ENCODE data around the gene CGNL1. TPM values are rescaled to one million over a fixed set of nuclear protein-coding genes. Genes with fewer than 3 reads are reported as not detected.

The CGNL1 gene
- total RNA-seq, 2 donors from 2014 or later, result 16.8 to 26.0 TPM

- intact Hi-C loops (cut with DNase I), result no loop called here
- no peak for DNase-seq
- no peak for ATAC-seq
Measured at GRCh38 chr15:57406062-57406772, 29.9 kb downstream of the CGNL1 start.

GRCh38 chr15:57410373-57410772 lies 34.1 kb downstream of the CGNL1 start:
- intact Hi-C loops (cut with DNase I), result no loop called here
- DNase-seq (peak; percentile 29), ATAC-seq (peak; percentile 20 to 71)

DNA sequence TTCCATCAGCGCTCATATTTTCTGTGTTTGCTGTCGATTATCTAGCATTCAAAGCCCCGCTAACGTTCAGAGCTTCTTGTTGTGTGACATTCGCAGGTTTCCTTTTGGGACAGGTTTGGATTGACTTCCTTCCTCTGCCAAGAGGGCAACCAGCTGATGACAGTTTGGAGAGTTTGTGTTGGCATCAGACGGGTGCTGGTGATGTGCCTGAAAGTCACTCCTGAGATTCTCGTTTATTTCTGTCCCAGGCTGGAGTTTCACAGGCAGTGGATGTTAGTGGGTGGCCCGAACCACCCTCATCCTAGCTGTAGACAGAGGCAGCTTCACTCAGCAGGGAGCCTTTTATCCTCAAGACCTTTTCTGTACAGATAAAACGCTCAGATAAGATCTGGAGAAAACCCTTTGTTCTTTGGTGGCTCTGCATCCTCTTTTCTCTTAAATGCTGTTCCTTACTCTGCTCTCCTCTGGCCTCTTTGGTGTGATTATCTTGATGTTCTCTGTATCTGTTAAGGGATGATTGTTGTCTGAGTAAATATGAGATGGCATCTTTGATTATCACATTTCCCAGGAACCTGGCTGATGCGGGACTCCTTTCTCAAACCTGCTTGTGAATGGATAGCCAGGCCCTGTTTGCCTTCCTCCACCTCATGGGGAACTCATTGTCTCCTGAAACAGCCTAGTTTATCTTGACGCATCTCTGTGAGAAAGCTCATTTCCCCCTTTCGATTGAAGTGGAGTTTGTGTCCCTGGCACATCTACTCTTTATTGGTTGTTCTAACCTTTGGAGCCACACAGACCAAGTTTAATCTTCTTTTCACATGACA lies 35.9 kb downstream of the CGNL1 start:
- intact Hi-C loops (cut with DNase I), result no loop called here
- peak; percentile 77 to 88 for ATAC-seq
- peak; percentile 45 for DNase-seq

- DNase-seq (peak; percentile 71), ATAC-seq (peak; percentile 17 to 29)
- intact Hi-C loops (cut with DNase I), result no loop called here
Measured at GRCh38 chr15:57415602-57416001, 39.3 kb downstream of the CGNL1 start.

DNA sequence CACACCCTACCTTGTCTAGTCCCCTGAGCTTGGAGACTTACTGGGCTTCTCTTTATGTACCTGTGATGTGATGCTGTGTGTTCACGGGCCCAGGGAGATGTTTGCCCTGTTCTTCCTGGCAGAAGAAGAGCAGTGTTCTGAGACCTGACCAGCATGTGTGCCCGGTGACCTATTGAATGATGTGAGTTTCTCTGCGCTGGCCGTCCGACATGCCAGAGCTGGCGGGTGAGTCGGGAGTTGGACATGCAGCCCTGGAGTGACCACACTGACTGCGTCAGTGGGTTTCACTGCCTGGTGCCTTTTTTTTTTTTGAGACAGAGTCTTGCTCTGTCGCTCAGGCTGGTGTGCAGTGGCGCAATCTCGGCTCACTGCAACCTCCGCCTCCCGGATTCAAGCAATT lies 42.3 kb downstream of the CGNL1 start:
- DNase-seq (no peak), ATAC-seq (no peak)
- intact Hi-C loops (cut with DNase I), result no loop called here

DNA sequence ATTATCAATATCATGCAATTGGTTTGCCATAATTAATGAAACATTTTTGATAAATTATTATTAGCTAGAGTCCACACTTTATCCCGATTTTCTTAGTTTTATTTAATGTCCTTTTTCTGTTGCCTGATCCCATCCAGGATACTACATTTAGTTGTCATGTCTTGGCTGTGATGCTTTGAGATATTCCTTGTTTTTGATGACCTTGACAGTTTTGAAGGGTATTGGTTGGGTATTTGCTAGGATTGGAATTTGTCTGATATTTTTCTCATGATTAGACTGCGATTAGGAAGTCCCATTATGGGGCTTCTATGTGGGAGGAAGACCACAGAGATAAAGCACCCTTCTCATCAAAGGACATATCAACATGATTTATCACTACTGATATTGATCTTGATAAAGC lies 43.0 kb downstream of the CGNL1 start:
- DNase-seq (no peak), ATAC-seq (no peak)
- intact Hi-C loops (cut with DNase I), result no loop called here

DNA sequence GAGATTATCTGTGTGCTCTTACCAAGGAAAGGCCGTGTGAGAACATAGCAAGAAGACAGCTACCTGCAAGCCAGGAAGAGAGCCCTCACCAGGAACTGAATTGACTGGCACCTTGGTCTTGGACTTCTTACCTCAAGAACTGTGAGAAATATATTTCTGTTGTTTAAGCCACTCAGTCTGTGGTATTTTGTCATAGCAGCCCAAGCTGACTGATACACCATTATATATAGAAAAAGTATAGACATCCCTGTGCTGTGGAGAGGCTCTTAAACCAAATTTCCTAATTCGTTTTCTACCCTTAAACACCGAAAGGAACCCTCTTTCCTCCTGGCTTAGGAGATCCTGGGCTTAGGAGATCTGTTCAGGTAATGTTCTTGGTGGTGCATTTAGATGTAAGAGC lies 44.8 kb downstream of the CGNL1 start:
- DNase-seq (no peak), ATAC-seq (no peak)
- intact Hi-C loops (cut with DNase I), result no loop called here

DNA sequence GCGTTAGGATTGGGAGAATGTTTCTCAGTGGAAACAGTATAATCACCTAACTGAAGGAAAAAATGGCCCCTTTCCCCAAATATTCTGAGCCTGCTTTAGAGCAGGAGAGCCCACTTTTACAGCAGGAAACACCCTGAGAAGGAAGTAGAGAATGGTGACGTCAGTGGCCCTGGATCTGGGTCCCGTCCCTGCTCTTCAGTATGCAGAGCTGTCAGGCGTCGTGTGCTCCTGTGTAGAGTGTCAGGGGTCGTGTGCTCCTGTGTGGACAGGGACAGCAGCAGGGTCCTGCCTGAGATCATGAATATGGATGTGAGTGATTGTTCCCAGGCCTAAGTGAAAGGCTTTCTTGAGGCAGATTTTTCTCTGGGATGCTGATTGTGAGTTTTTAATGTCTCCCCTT lies 45.2 kb downstream of the CGNL1 start:
- ATAC-seq (peak in 1 of 2 donors; percentile 51), DNase-seq (no peak)
- intact Hi-C loops (cut with DNase I), result no loop called here

- no peak for ATAC-seq
- intact Hi-C loops (cut with DNase I), result no loop called here
- DNase-seq, result no peak
Measured at GRCh38 chr15:57422113-57422754, 45.9 kb downstream of the CGNL1 start.

- DNase-seq (no peak), ATAC-seq (no peak)
- intact Hi-C loops (cut with DNase I), result no loop called here
Measured at GRCh38 chr15:57423599-57424140, 47.4 kb downstream of the CGNL1 start.

GRCh38 chr15:57424628-57425405 lies 48.5 kb downstream of the CGNL1 start:
- DNase-seq (no peak), ATAC-seq (no peak)
- intact Hi-C loops (cut with DNase I), result no loop called here

- no peak for ATAC-seq
- intact Hi-C loops (cut with DNase I), result no loop called here
Measured at GRCh38 chr15:57425842-57426241, 49.5 kb downstream of the CGNL1 start.

GRCh38 chr15:57427367-57427821 lies 51.1 kb downstream of the CGNL1 start:
- DNase-seq, result peak; percentile 48
- intact Hi-C loops (cut with DNase I), result no loop called here

More at GRCh38 chr15:57425842-57426241, 49.5 kb downstream of the CGNL1 start:
- no peak for DNase-seq

DNA sequence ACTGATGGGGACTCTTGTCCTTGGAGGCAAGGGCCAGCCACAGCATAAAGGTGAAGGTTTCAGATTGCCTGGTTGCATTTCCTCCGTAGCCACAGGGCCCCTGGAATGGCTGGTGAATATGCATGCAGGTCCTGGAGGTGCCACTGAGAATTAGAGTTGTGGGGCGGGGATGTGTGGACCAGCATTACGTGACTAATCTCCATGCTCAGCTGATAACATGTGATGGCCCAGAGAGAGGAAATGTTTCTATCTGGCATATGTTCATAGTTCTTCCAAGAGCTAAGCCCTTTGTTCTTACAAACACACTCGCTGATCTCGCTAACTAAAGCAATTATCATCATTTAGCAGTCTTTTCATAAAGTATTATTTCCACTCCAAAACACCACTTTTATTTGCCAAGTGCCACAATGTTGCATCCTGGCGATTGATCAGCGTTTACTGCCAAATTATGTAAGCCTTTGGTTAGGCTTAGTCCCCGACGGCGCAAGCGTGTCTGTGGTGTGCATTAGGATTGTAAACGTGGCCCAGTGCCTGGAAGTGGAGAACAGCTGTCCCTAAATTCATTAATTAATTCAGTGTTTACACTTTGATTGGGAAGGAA lies 55.9 kb downstream of the CGNL1 start:
- DNase-seq (peak; percentile 34), ATAC-seq (peak; percentile 29 to 61)
- intact Hi-C loops (cut with DNase I), result no loop called here

More at GRCh38 chr15:57427367-57427821, 51.1 kb downstream of the CGNL1 start:
- ATAC-seq, result peak; percentile 73 to 76

- DNase-seq (no peak), ATAC-seq (no peak)
- intact Hi-C loops (cut with DNase I), result no loop called here
Measured at GRCh38 chr15:57436166-57436565, 59.9 kb downstream of the CGNL1 start.

GRCh38 chr15:57436961-57437360 lies 60.7 kb downstream of the CGNL1 start:
- ATAC-seq (no peak), DNase-seq (peak; percentile 51)
- intact Hi-C loops (cut with DNase I), result no loop called here

DNA sequence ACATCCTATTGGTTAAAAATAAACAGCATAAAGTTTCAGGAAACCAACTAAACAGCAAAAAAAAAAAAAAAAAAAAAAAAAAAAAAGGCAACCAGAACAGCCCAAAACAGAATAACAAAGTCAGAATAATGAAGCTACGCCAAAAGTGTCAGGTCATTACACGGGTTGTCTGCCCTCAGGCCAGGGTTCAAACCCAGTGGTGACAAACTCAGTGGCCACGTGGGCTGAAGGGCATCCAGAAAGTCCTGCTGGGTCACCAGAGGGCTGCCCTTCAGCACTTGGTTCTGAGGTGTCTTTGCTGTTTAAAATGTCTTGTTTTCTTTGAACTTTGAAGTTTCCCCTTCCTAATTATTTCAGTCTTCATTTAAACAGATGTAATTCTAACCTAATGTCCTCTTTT lies 61.3 kb downstream of the CGNL1 start:
- intact Hi-C loops (cut with DNase I), result no loop called here
- no peak for ATAC-seq
- no peak for DNase-seq

DNA sequence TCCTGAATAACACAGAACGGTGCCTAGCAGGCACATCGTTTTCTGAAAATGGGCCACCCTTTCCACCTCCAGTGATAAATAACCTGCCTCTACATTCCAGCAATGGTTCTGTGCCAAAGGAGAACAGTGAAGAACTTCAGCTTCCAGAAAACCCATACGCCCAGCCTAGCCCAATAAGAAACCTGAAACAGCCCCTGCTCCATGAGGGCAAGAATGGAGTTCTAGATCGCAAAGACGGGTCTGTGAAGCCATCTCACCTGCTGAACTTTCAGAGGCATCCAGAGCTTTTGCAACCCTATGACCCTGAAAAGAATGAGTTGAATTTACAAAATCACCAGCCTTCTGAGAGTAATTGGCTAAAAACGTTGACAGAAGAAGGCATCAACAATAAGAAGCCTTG lies 61.9 kb downstream of the CGNL1 start:
- no peak for DNase-seq
- intact Hi-C loops (cut with DNase I), result no loop called here
- no peak for ATAC-seq

Measured in left cardiac atrium (tissue), 4 donors.